Activated B cell treated with CpG ODN at 0.5 μM for 24 hours (primary cell): ENCODE data around the gene PAX2. TPM values are rescaled to one million over a fixed set of nuclear protein-coding genes. Genes with fewer than 3 reads are reported as not detected.
A peak's percentile ranks its signal among the peaks of the same experiment; 100 is the strongest.

Experiments used
- ATAC-seq: fragments of 200-7000 bp; cut with Tn5 transposase; one replicate; pipeline ENCODE4 v1.10.0; 2021; ENCODE audit warnings: low read depth, mild to moderate bottlenecking, moderate library complexity
- CTCF ChIA-PET: fragments of 350-600 bp; sonication (Branson Sonifier 250); formaldehyde crosslinking; loops from one replicate; lab custom pipeline; 2021; ENCODE audit warnings: antibody characterized with exemption; lab: Charles Lee
- POLR2A ChIA-PET: fragments of 350-600 bp; sonication (Branson Sonifier 250); formaldehyde crosslinking; loops from one replicate; lab custom pipeline; 2021; ENCODE audit warnings: antibody characterized with exemption; lab: Charles Lee
- DNase-seq: peaks from one replicate; pipeline ENCODE4 v3.0.0; 2022
- H3K27ac Mint-ChIP-seq: one replicate; pipeline ENCODE4 v1.8.0; 2020; ENCODE audit warnings: mixed read lengths
- H3K27me3 Mint-ChIP-seq: one replicate; pipeline ENCODE4 v1.8.0; 2021; ENCODE audit warnings: mixed read lengths
- H3K36me3 Mint-ChIP-seq: one replicate; pipeline ENCODE4 v1.8.0; 2021; ENCODE audit warnings: low read depth, mixed read lengths
- H3K4me1 Mint-ChIP-seq: one replicate; pipeline ENCODE4 v1.8.0; 2021; ENCODE audit warnings: mixed read lengths
- H3K4me3 Mint-ChIP-seq: one replicate; pipeline ENCODE4 v1.8.0; 2020; ENCODE audit warnings: mild to moderate bottlenecking, mixed read lengths
- H3K9me3 Mint-ChIP-seq: one replicate; pipeline ENCODE4 v1.8.0; 2020; ENCODE audit warnings: mixed read lengths
- intact Hi-C: fragments of 100-400 bp; cut with micrococcal nuclease; formaldehyde crosslinking; loops from one replicate; pipeline ENCODE4 v1.15.1; 2024
- total RNA-seq: library from RNA; stranded (reverse); gene quantifications from 2 replicates; pipeline ENCODE4 v1.2.3, GENCODE V29; 2022
- TF ChIP-seq, protein P1 (sequence below): fragments of 200-600 bp; IDR thresholded peaks from one replicate; pipeline ENCODE4 v1.8.0; 2022; ENCODE audit warnings: antibody characterized with exemption, mild to moderate bottlenecking

Gene PAX2
- total RNA-seq, 1 donor from 2014 or later = not detected

DNA sequence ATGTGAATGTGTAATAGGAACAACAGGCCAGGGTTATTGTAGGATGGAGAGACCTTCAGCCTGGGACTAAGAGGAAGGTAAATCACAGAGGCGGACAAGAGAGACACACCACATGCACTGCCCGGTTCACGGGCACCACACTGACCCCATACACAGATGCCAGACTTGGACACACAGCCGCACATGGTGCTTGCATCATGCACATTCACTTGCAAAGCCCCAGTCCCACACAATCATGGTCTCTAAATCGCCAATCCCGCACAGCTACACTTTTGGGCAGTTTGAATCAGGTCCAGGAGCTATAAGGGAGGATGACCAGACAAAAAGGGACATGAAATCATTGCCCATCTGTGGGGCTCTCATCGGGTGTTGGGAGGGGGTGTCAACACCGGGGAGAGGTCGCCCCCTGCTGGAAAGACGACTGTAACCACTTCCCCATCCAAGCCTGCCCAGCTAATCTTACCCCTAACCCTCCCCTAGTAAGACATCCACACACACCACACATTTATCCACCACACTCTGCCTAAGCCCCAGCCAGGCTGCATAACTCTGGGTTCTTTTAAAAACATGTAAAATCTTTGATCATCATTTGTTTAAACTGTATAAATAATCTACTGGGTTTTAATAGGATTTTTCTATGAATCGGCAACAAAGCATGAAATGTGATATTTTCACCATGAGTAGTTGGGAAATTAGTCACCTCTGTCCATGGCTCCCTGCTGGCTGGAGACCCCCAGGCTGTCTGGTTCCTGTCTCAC, 126.8 kb downstream of the PAX2 start:
- CTCF ChIA-PET = interaction anchor here (0.6 to 2.1 kb wide), 5 partner anchors 11 to 309 kb away, joined by 3 to 6 read pairs (median 3); partner anchors contain the start of gene PAX2

GRCh38 chr10:100873146-100873826, 127.9 kb downstream of the PAX2 start:
- ATAC-seq = no peak
- POLR2A ChIA-PET = no interaction called here
- no peak overlapping the region for H3K27ac Mint-ChIP-seq
- DNase-seq = no peak
- no peaks in the 10 kb centered on the region for H3K4me1 Mint-ChIP-seq
- no peak overlapping the region for H3K4me3 Mint-ChIP-seq
- no peaks in the 10 kb centered on the region for H3K36me3 Mint-ChIP-seq
- no peaks in the 10 kb centered on the region for H3K9me3 Mint-ChIP-seq
- CTCF ChIA-PET = no interaction called here
- intact Hi-C loops = loop anchor here (10.0 kb wide), 1 partner anchor 128 kb away; the partner anchor contains the start of gene PAX2
- TF ChIP-seq, protein P1, sequence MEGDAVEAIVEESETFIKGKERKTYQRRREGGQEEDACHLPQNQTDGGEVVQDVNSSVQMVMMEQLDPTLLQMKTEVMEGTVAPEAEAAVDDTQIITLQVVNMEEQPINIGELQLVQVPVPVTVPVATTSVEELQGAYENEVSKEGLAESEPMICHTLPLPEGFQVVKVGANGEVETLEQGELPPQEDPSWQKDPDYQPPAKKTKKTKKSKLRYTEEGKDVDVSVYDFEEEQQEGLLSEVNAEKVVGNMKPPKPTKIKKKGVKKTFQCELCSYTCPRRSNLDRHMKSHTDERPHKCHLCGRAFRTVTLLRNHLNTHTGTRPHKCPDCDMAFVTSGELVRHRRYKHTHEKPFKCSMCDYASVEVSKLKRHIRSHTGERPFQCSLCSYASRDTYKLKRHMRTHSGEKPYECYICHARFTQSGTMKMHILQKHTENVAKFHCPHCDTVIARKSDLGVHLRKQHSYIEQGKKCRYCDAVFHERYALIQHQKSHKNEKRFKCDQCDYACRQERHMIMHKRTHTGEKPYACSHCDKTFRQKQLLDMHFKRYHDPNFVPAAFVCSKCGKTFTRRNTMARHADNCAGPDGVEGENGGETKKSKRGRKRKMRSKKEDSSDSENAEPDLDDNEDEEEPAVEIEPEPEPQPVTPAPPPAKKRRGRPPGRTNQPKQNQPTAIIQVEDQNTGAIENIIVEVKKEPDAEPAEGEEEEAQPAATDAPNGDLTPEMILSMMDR = no peak
- peaks cover 20% of the 10 kb centered on the region for H3K27me3 Mint-ChIP-seq

More for the DNA sequence above, 126.8 kb downstream of the PAX2 start:
- intact Hi-C loops = loop anchor here (1.0 to 10.0 kb wide), 3 partner anchors 127 to 310 kb away; partner anchors contain the start of gene PAX2
- POLR2A ChIA-PET = no interaction called here
- Mint-ChIP-seq H3K27me3 (peaks cover 23% of the 10 kb centered on the region), H3K4me1 (no peaks in the 10 kb centered on the region), H3K36me3 (no peaks in the 10 kb centered on the region), H3K27ac (no peak overlapping the region), H3K9me3 (no peaks in the 10 kb centered on the region), H3K4me3 (no peak overlapping the region)
- TF ChIP-seq, protein P1 = no peak
- ATAC-seq (peak; percentile 65), DNase-seq (peak; percentile 37)

DNA sequence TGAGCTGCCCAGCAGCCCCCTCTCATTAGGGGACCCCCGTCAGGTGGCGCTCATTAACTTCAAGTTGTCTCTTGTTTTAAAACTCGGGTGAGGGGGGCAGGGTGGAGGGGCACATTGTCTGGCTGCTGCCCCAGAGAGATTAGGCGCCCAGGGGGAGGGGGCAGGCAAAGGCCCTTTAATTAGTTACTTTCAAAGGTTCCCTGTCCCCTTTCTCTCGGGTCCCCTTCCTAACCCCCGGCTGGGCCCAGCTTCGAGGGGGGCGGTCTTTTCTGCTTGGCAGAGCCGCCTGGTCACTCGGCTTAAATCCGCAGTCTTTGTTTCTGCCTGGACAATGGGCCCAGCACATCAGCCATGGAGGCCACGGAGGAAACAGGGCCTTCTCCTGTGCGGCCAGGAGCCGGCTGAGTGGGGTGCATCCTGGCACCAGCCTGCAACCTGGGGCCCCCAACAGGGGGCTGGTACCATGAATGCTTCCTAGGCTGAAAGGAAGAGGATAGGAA, 128.5 kb downstream of the PAX2 start:
- Mint-ChIP-seq H3K36me3 (no peaks in the 10 kb centered on the region), H3K4me1 (no peaks in the 10 kb centered on the region), H3K4me3 (no peak overlapping the region), H3K9me3 (no peaks in the 10 kb centered on the region), H3K27me3 (peaks cover 18% of the 10 kb centered on the region), H3K27ac (no peak overlapping the region)
- TF ChIP-seq, protein P1 = no peak
- DNase-seq (no peak), ATAC-seq (no peak)
- intact Hi-C loops = loop anchor here (10.0 kb wide), 1 partner anchor 129 kb away; the partner anchor contains the start of gene PAX2
- POLR2A ChIA-PET = no interaction called here
- CTCF ChIA-PET = no interaction called here

- ChIA-PET POLR2A (interaction anchor here (0.7 kb wide), 1 partner anchor 320 kb away, joined by 6 read pairs; no protein-coding TSS in a partner anchor), CTCF (interaction anchor here (0.9 kb wide), 1 partner anchor 356 kb away, joined by 3 read pairs; no protein-coding TSS in a partner anchor)
- DNase-seq = no peak
- Mint-ChIP-seq H3K36me3 (no peaks in the 10 kb centered on the region), H3K4me3 (no peak overlapping the region), H3K9me3 (no peaks in the 10 kb centered on the region), H3K27me3 (peaks cover 16% of the 10 kb centered on the region), H3K4me1 (no peaks in the 10 kb centered on the region), H3K27ac (no peak overlapping the region)
- ATAC-seq = no peak
- TF ChIP-seq, protein P1 = no peak
- intact Hi-C loops = loop anchor here (10.0 kb wide), 1 partner anchor 130 kb away; the partner anchor contains the start of gene PAX2
These were observed 129.5 kb downstream of the PAX2 start for GRCh38 chr10:100874702-100875483.
